ENCODE results near the gene CIB4.

Gene CIB4

GRCh38 chr2:26623541-26624495 is 17.3 kb downstream of the CIB4 start:
- no peak overlapping the region for H3K27ac Mint-ChIP-seq
- peaks cover 7% of the 10 kb centered on the region for H3K4me1 Mint-ChIP-seq
- H3K4me3 Mint-ChIP-seq, result no peak overlapping the region
- no peaks in the 10 kb centered on the region for H3K9me3 Mint-ChIP-seq
- DNase-seq (no peak), ATAC-seq (no peak)
- H3K27me3 Mint-ChIP-seq, result no peaks in the 10 kb centered on the region

- H3K4me3 Mint-ChIP-seq, result no peak overlapping the region
- peaks cover 7% of the 10 kb centered on the region for H3K4me1 Mint-ChIP-seq
- H3K27me3 Mint-ChIP-seq, result peaks cover 5% of the 10 kb centered on the region
- no peak for DNase-seq
- H3K9me3 Mint-ChIP-seq, result no peaks in the 10 kb centered on the region
- no peak overlapping the region for H3K27ac Mint-ChIP-seq
- no peak for ATAC-seq
These were observed 19.5 kb downstream of the CIB4 start for GRCh38 chr2:26621469-26622199.

DNA sequence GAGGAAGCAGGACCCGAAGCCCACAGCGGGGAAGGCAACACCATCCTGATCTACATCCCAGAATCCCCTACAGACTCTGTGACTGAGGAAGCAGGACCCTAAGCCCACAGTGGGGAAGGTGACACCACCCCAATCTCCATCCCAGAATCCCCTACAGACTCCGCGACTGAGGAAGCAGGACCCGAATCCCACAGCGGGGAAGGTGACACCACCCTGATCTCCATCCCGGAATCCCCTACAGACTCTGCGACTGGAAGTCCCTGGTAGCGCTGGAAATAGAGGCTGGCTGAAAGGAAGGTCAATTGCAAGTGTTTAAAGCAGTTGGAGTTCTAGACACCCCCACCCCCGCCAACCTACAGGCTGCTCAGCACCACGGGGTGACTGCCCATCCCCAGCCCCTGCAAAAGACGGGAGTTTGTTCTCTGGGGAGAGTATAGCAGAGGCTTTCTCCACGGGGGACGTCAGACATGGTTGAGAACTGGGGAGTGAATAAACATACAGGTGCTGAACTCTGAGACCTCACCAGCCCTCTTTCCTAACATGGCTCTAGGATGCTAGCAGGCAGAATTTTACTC is 21.0 kb downstream of the CIB4 start:
- ATAC-seq (no peak), DNase-seq (no peak)
- H3K27ac Mint-ChIP-seq, result no peak overlapping the region
- peaks cover 6% of the 10 kb centered on the region for H3K27me3 Mint-ChIP-seq
- H3K9me3 Mint-ChIP-seq, result no peaks in the 10 kb centered on the region
- no peak overlapping the region for H3K4me3 Mint-ChIP-seq
- H3K4me1 Mint-ChIP-seq, result peaks cover 7% of the 10 kb centered on the region

DNA sequence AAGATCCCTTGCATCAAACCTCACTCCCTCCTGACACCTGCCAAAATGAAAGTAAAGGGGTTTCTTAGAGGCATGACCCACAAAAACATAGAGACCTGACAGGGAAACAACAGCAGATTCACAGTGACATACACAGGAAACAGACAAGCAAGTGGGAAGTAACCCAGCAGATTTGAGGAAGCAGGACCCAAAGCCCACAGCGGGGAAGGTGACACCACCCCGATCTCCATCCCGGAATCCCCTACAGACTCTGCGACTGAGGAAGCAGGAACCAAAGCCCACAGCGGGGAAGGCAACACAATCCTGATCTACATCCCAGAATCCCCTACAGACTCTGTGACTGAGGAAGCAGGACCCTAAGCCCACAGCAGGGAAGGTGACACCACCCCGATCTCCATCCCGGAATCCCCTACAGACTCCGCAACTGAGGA is 21.6 kb downstream of the CIB4 start:
- Mint-ChIP-seq H3K9me3 (no peaks in the 10 kb centered on the region), H3K4me3 (peak overlapping the region in 1 of 2 donors; percentile 9), H3K27me3 (peaks cover 6% of the 10 kb centered on the region), H3K4me1 (peaks cover 7% of the 10 kb centered on the region), H3K27ac (peak overlapping the region in 1 of 2 donors; percentile 16)
- ATAC-seq, result no peak
- no peak for DNase-seq

- Mint-ChIP-seq H3K4me3 (peak overlapping the region in 1 of 2 donors; percentile 9), H3K4me1 (peaks cover 7% of the 10 kb centered on the region), H3K9me3 (no peaks in the 10 kb centered on the region), H3K27ac (peak overlapping the region in 1 of 2 donors; percentile 16), H3K27me3 (peaks cover 6% of the 10 kb centered on the region)
- ATAC-seq, result no peak
- DNase-seq, result no peak
These were observed 22.1 kb downstream of the CIB4 start for GRCh38 chr2:26619096-26619495.

DNA sequence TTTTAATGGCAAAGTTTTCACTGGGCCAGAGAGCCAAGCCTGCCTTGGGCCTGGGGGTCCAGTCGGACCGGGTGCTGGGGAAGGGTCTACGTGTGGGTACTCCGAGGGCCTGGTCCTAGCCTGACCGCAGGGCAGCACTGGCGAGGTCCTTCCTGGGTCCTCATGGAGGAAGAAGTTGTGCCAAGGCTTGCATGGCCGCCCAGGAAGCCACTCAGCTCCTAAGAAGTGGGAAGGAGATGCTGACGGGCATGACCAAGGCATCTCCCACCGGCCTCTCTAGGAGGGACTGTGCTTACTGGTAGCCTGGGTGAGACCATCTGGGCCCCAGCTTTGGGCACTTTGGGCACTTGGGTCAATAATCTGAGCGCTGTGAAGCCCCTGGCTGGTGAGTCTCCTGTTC is 22.6 kb downstream of the CIB4 start:
- no peak overlapping the region for H3K4me3 Mint-ChIP-seq
- H3K4me1 Mint-ChIP-seq, result peaks cover 7% of the 10 kb centered on the region
- ATAC-seq (no peak), DNase-seq (no peak)
- H3K27ac Mint-ChIP-seq, result no peak overlapping the region
- H3K9me3 Mint-ChIP-seq, result no peaks in the 10 kb centered on the region
- peaks cover 6% of the 10 kb centered on the region for H3K27me3 Mint-ChIP-seq

DNA sequence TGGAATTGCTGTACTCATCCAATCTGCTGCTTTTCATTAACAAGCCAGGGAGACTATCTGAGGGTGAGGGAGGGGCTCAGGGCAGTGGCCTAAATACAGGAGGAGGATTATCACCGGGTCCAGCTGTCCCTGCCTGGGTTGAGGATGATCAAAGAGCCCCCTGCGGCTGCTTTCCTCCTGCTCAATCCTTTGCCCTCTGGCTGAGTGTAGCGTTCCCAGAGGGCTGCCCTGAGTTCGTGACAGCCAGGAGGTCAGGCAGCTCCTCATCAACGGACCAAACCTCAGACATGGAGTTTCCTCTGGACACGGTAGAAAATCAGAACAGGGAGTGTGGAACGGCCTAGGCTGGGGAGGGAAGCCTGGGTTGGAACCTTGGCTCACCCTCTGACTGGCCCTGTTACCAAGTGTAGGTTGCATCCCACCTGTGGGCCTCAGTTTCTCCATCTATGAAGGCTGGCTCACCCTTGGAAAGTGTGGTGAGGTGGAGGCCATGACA is 23.5 kb downstream of the CIB4 start:
- H3K27me3 Mint-ChIP-seq, result peaks cover 6% of the 10 kb centered on the region
- ATAC-seq (no peak), DNase-seq (no peak)
- no peak overlapping the region for H3K4me3 Mint-ChIP-seq
- no peaks in the 10 kb centered on the region for H3K9me3 Mint-ChIP-seq
- H3K27ac Mint-ChIP-seq, result no peak overlapping the region
- peaks cover 7% of the 10 kb centered on the region for H3K4me1 Mint-ChIP-seq

DNA sequence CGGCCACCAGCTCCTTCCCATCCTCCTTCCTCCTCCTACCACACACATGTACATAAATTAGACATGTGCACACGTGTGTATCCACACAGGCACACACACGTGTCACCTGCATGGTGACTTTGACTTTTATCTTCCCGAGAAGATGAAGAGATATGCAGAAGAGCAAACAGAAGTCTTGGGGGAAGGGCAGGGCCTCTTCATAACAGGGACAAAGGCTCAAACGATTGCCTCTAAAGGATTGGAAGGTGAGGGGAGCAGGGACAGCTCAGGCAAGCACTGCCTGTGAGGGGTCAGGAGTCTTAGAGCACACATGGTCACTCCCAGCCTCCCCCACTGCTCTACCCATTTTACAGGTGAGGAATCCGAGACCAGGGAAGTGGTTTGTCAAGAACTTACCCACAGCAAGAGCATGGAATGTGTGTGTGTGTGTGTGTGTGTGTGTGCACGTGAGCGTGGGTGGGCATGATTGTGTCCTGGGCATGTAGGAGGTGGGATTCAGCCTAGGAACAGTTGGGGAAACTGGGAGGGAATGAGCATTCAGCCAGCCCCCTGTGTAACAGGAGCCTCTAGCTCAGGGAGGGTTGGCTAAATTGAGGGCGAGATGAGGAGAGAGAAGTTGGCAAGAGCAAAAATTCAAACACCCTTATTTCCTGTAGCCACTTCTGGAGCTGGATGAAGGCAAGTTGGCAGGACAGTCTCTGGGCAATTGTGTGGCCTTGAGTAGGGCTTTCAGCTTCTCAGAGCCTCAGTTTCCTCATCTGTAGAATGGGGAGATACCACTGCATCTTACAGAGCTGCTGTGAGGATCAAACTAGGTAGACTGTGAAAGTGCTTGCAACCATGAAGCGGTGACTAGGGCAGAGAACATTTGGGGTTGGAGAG is 24.2 kb downstream of the CIB4 start:
- Mint-ChIP-seq H3K27me3 (peaks cover 6% of the 10 kb centered on the region), H3K27ac (peak overlapping the region in 1 of 2 donors; percentile 67), H3K9me3 (no peaks in the 10 kb centered on the region), H3K4me3 (no peak overlapping the region), H3K4me1 (peaks cover 7% of the 10 kb centered on the region)
- DNase-seq, result no peak
- no peak for ATAC-seq

DNA sequence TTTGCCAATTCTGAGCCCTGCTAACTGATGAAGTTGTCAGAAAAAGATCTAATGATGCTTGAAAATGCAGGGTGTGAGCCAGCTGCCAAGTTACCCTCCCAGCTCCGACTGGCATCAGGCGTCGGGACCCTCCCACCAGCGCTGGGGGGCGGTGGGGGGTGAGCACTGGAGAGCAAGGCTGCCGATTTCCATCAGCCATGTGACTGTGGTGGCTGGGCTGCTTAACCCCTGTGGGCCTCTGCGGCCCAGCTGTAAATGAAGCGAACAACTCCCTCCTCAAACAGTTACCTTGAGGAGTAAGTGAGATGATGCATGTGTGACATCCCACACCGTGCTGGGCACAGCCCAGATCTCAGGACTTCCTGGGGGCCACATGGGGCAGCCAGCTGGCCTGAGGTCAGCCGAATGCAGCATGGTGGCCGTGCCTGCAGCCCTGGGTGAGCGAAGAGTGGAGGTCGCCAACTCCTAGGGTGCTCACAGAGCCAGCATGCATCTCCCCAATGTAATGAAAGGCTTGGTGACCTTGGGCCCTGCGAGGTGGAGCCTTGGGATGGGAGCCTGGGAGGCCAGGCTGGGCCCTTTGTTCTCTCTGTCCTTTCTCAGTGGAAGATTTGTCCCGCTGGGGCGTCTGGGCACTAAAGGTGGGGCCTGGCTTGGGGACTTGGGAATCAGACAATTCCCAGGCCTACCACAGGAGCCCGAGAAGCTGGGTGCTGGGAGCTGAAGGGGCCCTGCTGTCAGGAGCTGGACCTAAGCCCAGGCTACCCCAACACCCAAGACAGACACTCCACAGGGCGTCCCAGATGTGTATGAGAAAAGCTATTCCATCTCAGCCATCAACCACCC is 25.1 kb downstream of the CIB4 start:
- Mint-ChIP-seq H3K4me3 (no peak overlapping the region), H3K27me3 (peaks cover 6% of the 10 kb centered on the region)
- no peak for DNase-seq

GRCh38 chr2:26615336-26615859 is 25.8 kb downstream of the CIB4 start:
- Mint-ChIP-seq H3K27me3 (peaks cover 6% of the 10 kb centered on the region), H3K27ac (no peak overlapping the region), H3K4me1 (peaks cover 14% of the 10 kb centered on the region), H3K9me3 (no peaks in the 10 kb centered on the region), H3K4me3 (no peak overlapping the region)
- DNase-seq (no peak), ATAC-seq (no peak)

More for the DNA sequence above, 25.1 kb downstream of the CIB4 start:
- peaks cover 7% of the 10 kb centered on the region for H3K4me1 Mint-ChIP-seq
- H3K9me3 Mint-ChIP-seq, result no peaks in the 10 kb centered on the region
- no peak for ATAC-seq
- no peak overlapping the region for H3K27ac Mint-ChIP-seq

- Mint-ChIP-seq H3K4me1 (peaks cover 22% of the 10 kb centered on the region), H3K27me3 (peaks cover 6% of the 10 kb centered on the region), H3K4me3 (no peak overlapping the region), H3K9me3 (no peaks in the 10 kb centered on the region), H3K27ac (peak overlapping the region; percentile 25 to 67)
- no peak for ATAC-seq
- no peak for DNase-seq
These were observed 26.7 kb downstream of the CIB4 start for GRCh38 chr2:26614216-26615138.

GRCh38 chr2:26613241-26614215 is 27.6 kb downstream of the CIB4 start:
- H3K27ac Mint-ChIP-seq, result no peak overlapping the region
- H3K27me3 Mint-ChIP-seq, result peaks cover 6% of the 10 kb centered on the region
- ATAC-seq, result no peak
- no peaks in the 10 kb centered on the region for H3K9me3 Mint-ChIP-seq
- no peak for DNase-seq
- no peak overlapping the region for H3K4me3 Mint-ChIP-seq
- H3K4me1 Mint-ChIP-seq, result peaks cover 25% of the 10 kb centered on the region

All from stimulated activated naive CD8-positive, alpha-beta T cell treated with anti-CD3 and anti-CD28 coated beads, Interleukin-15, amount 100 ng/mL, for 72 hours (primary cell).